ENCODE data around the gene POLR1A.

Gene POLR1A

DNA sequence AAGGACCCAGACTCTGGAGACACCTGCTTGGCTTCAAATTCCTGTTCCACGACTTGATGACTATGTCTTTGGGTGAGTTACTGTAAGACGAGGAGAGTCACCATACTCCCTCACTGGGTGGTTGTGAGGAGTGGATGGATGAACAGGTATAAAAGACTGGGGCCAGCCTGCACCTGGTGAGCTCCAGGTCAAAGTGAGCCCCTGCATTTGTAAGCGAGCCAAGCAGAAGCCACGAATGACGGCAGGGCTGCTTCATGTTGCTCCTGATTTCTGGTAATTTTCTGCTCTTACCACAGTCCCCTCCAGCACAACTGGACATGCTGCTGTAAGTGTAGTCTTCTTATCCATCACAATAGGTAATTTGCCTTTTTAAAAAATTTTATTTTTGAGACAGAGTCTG, 86.6 kb downstream of the POLR1A start:
- no peak for DNase-seq

DNA sequence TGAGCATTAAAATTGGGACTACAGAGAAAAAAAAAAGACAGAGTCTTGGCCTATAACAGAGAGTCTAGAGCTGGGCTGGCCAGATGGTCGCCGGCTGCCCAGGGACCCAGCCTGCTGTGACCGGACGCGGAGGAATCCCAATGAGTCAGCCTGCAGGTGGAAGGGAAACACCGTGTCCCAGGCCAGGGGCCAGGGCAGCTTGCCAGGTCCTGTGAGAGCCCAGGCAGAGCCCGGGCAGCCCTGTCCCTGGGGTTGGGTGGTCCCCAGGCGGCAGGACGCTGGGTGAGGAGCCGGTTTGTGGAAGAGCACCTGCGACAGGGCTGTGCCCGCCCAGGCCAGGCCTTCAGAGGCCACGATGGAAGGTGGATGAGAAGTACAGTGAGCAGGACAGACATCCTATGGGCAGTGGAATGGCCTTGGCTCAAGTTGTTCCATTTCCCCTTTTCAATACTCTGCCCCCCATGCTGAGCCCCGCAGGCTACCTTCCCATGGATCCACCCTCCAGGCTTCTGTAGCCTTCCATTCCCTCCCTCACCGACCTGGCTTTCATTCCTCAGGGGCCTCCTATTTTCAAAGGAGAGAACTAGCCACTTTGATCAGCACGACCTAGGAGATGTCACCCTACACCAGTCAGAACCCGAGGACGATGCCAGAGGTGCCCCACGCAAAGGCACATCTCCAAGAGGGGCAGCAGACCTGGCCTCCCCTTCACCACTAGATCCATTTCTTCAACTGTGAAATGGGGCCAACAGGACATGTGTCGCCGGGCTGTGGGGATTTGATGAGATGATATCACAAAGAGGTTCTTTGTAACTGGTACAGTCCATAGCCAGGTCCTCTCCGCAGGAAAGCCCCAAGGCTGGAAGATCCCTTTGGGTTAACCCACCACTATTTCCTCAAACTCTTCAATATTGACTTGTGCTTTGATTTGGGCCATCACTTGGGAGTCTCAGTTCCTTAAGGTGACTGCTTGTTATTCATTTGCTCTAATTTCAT, 87.5 kb downstream of the POLR1A start:
- DNase-seq = no peak

DNA sequence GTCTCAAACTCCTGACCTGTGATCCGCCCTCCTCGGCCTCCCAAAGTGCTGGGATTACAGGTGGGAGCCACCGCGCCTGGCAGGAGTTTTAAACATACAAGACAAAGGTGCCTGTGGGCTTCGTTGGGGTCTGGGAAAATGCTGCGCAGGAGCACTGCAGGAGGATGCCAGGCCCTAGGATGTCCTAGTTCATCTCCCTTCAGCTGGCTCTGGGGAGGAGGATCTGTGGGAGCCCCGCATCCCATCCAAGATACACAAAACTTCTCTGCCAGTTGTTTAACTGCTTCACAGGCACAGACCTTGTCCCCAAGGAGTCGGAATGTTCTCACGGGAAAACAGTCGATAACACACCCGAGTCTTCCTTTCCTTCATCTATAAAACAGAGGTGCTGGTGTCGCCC, 89.1 kb downstream of the POLR1A start:
- DNase-seq = no peak

DNA sequence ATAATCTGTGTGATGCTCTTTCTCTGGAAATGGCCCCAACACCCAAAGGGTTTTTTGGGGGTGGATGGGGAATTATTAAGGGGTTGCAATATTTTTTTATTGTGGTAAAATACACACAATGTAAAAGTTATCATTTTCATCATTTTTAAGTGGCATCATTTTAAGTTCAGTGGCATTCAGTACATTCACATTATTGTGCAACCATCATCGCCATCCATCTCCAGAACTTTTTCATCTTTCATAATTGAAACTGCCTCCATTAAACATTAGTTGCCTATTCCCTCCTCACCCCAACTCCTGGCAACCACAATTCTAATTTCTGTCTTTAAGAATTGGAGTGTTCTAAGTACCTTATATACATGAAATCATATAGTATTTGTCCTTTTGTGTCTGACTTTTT, 90.0 kb downstream of the POLR1A start:
- DNase-seq = no peak

DNA sequence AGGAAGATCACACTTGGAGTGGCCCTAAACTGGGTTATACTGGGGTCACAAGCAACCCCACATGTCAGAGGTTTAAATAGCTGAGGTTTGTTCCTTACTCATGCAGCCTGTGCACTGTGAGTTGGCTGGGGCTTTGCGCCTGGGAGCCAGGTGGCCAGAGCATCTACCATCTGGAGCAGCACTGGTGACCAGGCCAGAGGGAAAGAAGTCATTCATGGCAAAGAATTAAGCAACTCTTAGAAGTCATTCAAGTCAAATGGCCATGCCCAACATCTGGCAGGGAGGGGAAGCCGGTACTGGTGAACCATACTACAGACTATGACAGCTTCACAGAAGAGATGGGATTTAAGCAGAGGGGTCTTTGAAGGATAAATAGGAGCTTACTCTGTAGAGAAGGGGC, 90.7 kb downstream of the POLR1A start:
- DNase-seq = no peak

DNA sequence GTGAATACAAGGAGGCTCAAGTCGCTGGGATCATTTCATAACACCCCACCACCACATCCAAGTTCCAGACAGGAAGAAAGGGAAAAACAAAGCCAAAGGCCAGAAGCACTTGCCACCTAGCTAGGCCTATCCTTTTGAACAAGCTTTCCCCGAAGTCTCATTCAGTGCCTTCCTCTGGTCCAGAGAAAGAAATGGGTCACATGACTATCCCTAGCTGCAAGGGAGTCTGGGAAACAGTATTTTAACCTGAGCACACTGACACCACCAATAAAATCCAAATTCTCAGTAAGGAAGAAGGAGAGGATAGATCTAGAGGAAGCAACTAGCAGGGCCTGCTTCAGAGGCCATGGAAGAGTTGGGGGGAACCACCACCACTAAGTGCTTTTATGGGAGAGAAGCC, 91.2 kb downstream of the POLR1A start:
- DNase-seq = no peak

DNA sequence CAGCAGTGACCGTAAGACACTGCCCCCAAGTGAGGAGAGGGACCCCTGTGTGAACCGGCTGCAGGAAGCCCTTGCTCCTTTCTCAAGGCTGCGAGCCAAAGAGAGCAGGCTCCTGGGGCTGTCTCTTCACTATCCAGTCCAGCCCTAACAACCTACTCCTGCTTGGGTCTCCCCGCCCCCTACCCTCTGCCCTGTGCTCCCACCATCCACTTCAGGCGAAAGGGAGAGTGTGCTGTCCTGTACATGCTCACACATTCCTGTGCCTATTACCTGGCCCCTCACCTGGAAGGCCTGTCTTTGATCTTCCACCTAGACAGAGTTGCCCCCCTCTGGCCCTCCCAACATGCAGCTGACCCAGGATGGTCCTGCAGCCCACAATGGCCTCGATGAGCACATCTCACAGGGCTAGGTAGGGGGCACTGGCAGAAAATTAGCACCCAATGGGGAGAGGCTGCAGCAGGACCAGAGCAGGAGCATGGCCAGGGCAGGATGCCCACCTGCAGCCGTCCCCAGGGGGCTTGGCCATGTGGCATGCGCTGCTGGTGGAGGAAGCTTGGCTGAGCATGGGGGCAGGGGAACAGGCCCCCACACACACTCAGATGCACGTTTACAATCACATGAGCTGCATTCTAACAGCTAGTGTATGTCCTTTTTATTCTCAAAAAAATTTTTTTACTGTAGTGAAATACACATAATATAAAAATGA, 93.5 kb downstream of the POLR1A start:
- no peak for DNase-seq

DNA sequence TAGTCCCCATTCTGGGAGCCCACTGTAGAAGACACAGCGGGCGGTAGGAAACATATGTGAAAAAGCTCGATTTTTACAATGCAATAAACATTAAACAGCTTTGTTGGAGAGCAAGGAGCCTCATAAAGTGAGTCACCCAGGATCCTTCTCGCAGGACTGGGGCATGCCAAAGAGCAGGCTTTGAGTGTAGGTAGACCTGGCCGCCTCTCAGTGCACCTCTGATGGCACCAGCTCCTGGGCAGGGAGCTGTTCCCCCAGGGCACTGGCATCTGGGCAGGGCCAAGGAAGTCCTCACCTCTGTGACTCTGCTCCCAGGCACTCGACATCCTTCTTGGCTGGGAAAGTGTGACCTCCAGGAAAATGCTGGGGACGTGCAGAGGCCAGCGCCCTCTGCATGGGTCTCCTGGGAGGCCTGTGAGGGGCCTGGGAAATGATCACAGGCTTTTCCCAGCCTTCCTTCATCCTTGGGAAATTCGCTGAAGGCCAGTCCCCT, 94.2 kb downstream of the POLR1A start:
- DNase-seq = no peak

DNA sequence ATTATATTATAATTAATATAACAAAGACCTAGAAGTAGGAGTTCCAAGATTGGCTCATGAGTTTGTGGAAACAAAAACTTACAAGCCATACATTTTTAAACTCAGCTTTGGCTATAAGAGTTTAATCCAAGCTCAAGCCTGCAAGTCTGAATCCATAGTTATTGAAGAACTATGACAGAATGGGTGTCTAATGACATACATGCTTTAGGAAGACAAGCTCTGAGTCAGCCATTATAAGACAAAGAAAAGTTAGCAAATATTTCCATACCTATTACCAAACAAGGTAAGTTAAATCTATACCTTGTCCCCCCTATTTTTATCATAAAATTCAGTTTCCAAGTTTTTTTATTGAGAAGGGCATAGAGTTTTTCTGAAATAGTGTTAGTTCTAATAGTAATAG, 95.6 kb downstream of the POLR1A start:
- no peak for DNase-seq

DNA sequence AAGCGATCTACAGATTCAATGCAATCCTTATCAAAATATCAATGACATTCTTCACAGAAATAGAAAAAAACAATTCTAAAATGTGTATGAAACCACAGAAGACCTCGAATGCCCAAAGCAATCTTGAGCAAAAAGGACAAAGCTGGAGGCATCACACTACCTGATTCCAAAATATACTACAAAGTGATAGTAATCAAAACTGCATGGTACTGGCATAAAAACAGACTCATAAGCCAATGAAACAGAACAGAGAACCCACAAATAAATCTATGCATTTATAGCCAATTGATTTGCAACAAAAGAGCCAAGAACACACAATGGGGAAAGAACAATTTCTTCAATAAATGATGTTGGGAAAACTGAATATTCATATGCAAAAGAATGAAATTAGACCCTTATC, 99.2 kb downstream of the POLR1A start:
- DNase-seq = no peak

DNA sequence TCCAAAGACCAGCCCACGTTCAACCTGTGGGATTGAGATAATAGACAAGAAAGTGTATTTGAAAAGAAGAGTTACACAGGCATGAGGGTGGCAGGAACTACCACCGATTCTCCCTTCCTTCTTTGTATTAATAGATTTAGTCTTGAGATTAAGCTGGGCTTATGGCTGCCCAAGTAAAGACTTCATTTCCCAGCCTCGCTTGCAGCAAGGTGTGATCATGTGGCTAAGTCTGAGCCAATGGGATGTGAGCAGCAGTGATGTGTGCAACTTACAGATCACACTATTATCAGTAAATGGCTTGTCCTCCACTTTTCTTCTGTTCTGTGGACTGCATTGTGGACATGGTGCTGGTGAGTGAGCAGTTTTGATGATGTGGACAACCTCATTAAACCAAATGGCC, 101.7 kb downstream of the POLR1A start:
- no peak for DNase-seq

DNA sequence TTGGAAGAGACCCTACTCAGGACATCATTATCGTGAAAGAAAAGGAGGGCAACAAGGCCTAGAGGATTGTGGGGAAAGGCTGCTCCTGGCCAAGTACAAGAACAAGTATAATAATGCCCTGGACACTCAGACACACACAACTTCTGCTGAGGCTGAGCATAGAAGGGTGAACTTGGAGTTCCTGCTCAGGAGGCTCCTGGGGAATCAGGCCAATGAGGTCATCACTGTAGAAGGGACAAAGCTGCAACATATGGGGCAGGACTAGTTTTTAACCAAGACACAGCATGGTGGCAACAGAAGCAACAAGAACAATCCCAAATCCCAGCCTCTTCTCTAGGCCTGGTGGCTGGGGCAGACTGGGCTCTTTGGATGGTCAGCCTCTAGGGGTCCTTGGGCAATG, 102.6 kb downstream of the POLR1A start:
- no peak for DNase-seq

DNA sequence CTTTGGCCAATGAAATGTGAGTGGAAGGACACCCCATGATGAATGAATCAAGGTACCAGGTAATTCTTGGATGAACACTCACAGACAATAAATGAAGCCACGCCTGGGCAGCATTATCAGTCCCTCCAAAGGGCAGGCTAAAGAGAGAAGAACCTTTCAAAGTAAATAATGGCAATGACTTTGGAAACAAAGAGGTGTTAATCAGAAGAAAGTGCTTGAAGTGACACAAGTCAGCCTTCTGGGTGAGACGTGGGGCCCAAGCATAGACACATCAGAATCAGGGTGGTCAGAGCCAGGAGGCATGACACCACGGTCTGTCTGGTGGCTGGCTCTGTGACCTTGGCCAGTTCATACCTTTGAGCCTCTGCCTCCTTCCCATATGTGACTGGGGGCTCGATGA, 103.3 kb downstream of the POLR1A start:
- no peak for DNase-seq

DNA sequence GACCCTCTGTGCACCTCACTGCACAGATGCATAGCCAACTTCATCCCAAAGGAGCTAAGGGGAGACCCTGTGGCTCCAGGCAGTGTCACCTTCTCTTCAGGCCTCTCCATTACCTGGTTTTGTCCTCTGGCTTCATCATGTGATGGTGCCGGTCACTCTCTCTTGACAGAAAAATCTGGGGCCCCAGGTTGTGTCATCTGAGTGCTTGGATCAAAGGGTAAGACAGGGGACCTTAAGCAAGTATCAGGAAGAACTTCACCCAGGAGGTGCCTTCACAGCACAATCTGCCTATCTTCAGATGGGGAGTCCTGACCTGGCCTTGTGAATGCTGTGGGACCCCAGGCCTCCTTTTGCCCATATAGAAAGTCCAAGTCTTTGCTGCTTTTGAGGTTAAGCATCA, 104.4 kb downstream of the POLR1A start:
- no peak for DNase-seq

DNA sequence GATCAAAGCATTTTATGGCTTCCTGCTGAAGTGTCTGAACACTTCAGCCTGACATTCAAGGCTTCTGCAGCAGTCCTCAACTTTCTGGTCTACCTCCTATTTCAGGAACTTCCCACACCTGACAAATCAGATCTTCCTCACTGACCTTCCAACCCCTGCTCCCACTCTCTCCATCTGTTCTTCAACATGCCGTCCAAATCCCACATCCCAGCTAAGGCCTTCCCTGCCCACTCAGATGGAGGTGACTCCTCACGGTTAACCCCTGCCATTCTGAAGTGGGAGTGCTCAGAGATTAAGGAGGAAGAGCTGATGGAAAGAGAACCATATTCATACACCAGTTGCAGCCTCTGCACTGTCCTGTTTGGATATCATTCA, 104.8 kb downstream of the POLR1A start:
- DNase-seq = no peak

DNA sequence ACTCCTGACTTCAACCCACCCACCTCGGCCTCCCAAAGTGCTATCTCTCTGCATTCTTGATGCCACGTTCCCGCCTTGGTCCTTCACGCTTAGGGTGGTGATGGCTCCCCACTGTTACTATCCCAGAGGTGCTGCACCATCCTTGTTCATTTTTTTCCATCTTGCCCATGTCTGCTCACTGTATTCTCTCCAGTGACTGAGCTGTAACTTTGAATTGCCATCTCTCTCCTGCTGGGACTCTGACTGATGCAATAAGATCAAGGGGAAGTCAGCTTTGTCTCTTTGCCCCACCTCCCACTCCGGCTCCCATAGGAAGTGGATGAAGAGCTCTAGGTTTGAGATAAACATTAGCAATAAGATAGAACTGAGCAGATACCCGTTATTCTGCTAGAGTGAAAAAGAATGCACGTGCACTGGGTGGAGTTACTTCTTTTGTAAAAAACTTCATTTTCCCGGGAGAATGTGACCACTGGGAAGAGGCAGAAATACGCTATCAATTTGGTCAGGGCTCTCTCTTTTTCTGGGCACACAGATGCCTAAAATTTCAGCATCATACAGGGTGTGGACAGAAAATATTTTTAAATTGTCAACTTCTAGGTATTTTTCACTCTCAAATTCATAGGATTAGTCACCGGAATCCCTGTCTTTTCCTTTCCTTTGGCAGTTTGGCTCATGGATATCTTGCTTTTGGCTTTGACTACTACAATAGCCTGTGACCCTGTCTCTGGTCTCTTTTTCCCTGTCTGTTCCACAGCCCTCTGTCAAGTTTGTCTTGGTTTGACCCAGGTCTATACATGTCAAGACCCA, 105.4 kb downstream of the POLR1A start:
- no peak for DNase-seq

DNA sequence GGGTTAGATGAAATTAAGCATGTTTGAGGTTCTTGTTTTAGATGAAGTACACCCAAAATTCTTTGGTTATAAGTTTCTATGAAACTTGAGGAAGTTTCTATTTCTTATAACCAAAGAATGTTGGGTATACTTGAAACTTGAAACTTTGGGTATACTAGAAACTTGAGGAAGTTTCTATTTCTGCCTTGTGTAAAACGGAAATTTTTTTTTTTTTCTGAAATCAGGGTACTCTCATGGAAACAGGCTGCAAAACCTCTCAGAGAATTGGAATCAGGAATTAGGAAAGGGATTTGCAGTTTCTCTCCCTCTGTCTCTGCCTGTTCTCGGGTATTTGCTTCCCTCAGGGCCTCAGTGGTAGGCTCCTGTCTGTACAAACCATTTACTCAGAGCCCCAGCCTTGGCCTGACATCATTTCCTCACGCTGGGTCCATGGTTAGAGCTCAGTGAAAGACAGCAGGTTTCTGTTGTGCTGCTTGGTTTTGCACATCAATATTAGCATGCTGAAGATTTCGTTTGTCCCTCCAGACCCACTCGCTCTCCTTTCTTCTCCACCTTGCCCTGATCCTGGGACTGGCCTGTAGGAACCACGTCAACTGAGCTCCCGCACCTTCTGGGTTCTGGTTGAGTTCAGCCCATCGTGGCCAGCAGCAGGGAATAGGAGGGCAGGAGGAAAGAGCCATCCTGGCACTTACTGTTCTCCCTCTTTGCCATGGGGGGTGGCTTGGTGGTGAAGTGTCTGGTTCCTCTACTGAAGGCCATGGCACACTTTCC, 106.4 kb downstream of the POLR1A start:
- peak; percentile 55 for DNase-seq

DNA sequence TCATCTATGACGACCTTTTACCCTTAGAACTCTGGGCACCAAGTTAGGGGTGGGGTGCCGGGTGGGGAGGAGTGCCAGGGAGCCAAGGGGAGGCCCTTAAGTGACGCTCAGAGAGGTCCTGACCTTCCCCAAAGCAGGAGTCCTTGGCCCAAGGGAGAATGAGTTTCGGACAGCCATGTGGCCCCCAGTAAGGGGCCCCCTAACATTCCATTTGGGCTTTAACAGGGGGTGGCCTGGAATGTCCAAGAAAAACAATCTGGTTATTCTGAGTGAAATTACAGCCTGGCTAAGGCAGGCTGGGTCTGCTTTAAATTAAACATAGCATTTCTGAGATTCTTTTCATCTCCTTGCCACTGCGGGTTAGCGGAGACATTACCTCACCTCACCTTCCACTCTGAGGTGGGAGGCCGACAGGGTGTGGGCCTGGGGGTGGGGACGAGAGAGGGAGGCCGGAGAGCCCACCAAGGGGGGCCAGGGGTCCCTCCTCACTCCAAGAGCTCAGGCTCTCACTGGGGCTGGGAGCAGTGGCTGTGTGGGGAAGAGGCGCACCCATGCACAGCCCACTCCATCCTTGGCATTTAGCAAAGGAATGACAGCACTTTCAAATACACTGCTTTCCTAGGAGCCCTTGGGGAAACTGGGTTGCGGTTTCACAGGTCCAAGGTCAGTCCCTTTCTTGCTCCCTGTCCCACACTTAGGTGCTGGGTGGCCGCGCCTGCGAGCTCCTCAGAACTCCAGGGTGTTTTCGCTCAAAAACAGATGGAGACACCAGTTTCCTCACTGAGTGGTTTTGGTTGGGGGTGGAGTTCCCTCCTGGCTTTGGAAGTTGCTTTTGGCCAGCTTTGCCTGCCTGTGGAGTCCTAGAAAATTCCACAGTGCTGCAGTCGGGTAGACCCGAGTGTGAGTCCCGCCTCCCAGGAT, 107.4 kb downstream of the POLR1A start:
- DNase-seq = no peak

DNA sequence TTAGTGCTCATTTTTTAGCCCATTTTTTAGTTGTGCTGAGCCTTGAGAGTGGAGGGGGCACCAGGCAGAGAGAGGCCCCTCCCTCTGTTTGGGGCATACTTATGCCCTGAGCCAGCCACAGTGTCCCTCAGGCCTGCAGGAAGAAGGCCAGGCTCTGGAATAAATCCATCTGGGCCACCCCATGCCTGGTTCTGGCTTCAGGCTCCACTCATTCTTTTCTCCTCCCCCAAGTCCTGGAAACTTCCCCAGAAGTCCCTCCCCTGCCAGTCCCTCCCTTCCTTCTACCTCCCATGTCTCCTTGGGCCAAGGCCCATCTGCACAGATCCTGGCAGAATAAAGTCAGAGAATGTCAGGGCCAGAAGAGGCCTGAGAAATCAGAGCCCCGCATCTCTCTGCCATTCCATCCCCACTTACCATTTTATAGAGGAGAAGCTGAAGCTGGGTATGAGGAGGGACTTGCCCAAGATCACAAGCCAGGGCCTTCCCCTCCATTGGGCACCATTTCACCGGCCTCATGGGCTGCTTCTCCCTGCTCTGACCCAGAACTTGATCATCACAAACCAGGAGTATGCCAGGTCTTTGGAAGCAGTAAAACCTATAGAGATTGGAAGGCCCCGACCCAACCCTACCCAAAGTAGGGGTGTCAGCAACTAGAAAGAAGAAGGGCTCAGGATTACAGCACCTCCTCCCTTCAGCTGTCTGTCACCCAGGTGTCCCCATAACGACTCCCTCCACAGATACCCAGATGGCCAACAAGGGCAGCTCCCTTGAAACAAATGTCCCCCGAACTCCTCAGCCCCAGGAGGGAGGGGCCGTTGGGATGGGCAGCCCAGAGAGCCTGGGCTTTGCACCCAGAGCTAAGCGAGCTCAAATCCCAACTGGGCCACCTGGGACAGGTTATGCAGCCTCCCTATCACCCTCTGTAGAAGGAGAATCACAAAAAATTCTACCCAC, 108.4 kb downstream of the POLR1A start:
- no peak for DNase-seq

DNA sequence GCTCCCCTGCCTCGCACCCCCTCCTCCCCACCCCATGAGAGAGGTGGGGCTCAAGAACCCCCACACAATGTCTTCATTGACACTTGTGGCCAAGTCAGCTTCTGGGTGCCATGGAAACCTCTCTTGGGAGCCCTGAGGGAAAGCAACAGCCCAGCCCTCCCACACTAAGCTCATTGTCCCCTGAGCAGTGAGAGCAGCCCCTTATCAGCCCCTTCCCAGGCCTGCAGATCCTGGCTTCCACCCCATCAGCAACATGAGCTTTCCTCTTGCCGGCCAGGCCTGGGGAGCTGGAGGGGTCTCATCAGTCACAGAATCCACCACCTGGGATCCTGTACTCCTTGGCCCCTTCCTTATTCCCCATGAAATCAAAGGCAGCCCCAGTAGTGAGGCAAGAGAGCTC, 109.1 kb downstream of the POLR1A start:
- DNase-seq = no peak

Data from stimulated activated CD8-positive, alpha-beta memory T cell treated with anti-CD3 and anti-CD28 coated beads, Interleukin-4, amount 100 ng/mL, for 48 hours (primary cell).